ENCODE measurements around the gene MACROD2. TPM values are rescaled to one million over a fixed set of nuclear protein-coding genes. Genes with fewer than 3 reads are reported as not detected.

Gene MACROD2
- total RNA-seq, 1 donor from 2014 or later = 0.85 TPM

DNA sequence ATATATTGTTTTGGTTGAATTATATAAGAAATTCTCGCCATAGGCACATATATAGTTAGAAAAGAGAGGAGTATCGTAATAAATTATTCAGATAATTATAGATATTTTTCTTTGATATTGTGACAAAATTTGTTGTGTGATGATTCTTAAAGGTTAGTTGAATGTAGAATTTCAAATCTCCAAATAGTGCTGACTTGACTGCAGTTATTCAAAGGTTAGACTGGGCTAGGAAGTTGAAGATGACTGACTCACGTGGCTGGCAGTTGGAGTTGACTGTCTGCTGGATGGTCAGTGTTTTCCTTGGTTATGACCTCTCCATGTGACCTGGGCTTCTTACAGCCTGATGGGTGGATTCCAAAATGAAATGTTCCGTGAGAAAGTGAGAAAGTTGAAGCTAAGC, 286.8 kb downstream of the MACROD2 start:
- no peak for DNase-seq

DNA sequence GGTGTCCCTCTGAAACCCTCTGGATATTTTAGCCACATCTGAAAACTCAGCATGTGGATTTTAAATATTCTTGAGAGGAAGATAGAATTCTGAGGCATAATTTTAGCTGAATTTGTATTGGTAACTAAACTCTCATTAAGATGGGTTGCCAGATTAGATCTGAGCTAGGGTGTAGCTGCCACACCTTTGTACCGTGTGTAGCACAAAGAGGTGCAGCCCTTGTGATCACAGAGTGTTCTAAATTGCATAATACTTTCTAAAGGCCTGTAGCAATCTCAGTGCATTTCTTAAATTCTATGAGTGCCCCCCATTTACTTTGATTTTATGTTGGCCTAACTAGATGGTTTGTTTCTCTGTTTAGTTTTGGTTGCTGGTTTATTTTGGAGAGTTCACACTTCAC, 289.1 kb downstream of the MACROD2 start:
- no peak for DNase-seq

GRCh38 chr20:14288341-14289330, 293.3 kb downstream of the MACROD2 start:
- DNase-seq = no peak

DNA sequence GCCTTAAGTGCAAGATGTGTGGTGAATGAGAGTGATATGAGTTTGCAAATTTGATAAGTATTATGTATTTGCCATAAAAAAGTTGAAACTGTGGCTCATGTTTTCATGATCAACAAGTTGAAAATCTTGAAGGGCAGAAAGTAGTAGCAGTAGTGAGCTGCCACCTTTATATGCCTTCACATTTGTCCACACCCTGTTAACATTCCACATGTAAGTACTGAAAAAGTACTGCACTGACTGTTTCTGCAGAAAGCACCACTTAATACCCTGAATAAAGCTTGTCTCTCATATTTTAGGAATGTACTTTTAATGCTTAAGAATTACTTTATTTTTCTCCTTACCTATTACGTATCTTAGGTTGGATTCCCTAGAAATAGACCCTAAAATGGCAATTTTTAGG, 296.2 kb downstream of the MACROD2 start:
- DNase-seq = no peak

DNA sequence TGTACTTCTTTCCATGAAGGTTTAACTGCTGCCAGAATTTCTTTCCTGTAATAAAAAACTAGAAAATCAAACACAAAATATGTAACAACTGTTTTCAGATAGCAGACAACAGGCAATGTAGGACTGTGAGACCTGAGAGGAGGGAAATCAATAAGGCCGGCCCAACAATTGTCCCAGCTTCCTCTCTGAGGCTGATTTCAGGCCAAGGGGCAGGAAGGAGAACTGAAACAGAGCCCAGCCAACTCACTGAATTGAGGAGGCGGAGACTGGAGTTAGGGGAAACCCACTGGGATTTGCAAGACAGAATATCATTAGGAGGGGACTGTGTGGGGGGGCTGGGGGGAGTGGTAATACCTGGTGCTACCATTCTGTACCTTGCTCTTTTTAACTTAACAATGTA, 299.9 kb downstream of the MACROD2 start:
- DNase-seq = peak; percentile 17

DNA sequence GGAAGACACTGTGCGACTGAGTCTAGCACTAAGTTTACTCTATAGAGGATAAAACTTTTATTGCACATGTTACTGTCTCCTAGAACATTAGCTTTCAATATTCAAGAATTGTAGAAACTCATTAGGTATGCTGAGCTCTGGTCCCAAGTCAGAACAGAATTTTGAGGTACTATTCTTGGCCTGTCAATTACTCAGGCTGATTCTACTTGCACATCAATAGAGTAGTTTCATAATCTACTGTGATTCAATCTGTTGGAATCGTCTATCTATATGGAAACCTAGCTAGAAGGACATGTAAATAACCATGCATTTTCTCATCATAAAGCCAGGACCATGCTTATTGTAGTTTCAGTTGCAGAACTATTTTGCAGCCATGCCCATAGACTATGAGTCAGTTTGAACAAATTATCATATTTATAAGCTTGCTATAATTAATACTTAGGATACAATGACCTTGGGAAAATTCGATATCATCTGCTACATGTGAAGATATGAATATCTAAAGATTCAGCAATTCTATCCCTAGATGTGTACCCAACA, 300.5 kb downstream of the MACROD2 start:
- DNase-seq = no peak

GRCh38 chr20:14299831-14300230, 304.5 kb downstream of the MACROD2 start:
- no peak for DNase-seq

- DNase-seq = no peak
These were observed 307.8 kb downstream of the MACROD2 start for GRCh38 chr20:14303106-14303505.

- DNase-seq = no peak
These were observed 308.3 kb downstream of the MACROD2 start for GRCh38 chr20:14303651-14304050.

GRCh38 chr20:14304472-14304871, 309.2 kb downstream of the MACROD2 start:
- DNase-seq = no peak

DNA sequence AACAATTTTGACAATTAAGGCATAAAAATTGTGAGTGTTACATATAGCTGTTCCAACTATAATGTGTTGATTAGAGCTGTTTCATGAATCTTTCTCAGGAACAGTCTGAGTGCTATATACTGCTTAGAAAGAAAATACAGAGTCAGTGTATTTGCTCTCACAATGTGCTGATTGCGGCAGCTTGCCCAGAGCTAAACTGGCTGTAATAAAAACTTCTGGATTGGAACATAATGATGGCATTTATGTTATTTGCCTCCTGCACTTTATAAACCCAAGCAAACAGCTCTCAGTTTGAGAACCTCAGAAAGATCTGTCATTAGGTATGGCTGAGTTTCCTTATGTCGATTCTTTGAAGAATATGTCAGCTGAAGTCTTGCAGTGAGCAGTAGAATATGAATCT, 312.6 kb downstream of the MACROD2 start:
- no peak for DNase-seq

GRCh38 chr20:14310977-14311627, 315.8 kb downstream of the MACROD2 start:
- DNase-seq = no peak

GRCh38 chr20:14312001-14312400, 316.7 kb downstream of the MACROD2 start:
- no peak for DNase-seq

GRCh38 chr20:14313341-14314020, 318.2 kb downstream of the MACROD2 start:
- DNase-seq = no peak

GRCh38 chr20:14319704-14320103, 324.4 kb downstream of the MACROD2 start:
- DNase-seq = no peak

DNA sequence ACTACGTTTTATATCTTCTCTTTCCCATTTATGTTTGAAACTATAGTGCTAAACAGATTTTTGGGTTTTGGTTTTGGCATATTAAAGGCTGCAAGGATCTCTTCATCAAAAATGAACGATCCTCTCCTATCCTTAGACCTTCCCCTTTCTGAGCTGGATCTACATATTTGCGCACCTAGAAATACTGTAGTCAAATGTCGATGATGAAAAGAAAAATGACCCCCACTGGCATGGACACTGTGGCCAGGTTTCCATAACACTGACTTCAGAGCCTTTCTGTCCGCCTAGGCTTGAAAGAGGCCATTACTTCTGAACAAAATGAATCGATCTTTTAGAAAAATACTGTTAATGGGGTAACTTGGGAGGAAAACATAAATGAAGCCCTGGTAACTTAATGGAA, 336.3 kb downstream of the MACROD2 start:
- no peak for DNase-seq

- no peak for DNase-seq
These were observed 337.6 kb downstream of the MACROD2 start for GRCh38 chr20:14332866-14333265.

- DNase-seq = no peak
These were observed 338.4 kb downstream of the MACROD2 start for GRCh38 chr20:14333721-14334120.

GRCh38 chr20:14334306-14334930, 339.1 kb downstream of the MACROD2 start:
- DNase-seq = peak; percentile 57

DNA sequence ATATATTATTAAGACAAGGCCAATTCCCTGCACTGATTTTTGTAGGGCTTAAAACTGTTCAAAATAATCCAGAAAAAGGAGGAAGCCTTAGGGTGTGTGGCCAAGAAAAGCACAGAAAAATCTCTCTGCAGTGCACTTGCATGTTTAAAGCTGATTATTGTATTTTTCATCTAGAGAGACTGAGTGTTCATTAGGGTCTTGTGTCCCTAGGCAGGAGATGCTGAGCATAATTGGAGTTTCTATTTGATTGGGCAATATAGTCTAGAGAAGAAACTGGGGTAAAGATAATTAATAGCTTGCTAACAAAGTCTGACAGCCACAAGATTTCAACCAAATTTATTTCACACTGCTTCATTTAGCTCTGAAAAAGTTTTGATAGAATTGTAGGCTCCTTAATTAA, 339.7 kb downstream of the MACROD2 start:
- no peak for DNase-seq

DNA sequence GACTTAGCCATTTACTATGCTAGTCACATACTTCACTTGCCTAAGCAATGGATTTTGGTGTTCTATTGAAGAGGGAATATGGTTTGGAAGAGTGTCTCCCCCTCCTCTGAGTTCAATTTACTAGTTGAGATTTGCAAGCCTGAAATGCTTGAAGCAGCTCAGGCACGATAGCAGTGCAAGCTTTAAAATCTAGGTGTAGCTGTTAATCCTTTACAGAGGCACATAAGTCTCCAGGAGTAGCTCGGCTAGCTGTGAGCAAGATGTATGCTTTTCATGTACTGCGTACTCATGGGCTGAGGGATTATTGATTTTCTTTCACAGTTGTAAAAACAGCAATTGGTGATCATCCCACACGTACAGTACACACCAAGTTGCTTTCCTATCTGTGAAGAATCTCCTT, 341.4 kb downstream of the MACROD2 start:
- peak; percentile 11 for DNase-seq

DNA sequence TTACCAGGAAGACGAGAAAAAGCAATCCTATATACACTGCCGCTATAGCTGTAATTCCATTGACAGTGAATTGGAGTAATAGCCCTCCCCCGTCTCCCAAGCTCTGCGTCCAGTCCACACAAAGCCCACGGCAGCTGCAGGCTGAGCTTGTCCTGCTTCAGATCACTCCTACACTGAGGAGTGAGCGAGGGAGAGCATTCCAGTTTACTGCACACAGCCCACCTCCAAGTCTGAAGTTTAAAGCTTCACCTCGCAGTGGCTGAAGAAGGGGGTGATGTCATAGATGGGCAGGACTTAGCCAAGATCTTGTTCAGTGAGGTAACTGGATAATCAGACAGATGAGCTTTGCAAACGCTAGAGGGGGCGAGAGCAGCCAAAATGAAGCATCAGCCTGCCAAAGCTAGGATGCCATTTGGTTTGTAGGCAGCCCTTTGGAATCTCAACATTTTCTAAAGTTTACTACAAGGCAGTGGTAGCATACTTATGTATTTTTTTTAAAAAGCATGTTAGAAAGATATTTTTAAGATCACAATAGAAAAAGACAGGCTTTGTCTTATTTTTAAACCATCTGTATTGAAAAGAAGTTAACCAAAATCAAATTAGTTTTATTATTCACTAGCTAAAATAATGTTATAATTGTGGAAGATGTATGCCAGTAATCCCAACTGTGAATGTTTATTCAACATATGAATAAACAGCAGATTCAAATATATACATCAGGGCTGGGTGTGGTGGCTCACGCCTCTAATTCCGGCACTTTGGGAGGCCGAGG, 342.3 kb downstream of the MACROD2 start, which contains the start of gene FLRT3:
TSS of gene FLRT3 (minus strand) at position 213 of the 772 bp plus-strand sequence. CDS start 10,106 bp downstream, outside the sequence.
- DNase-seq = peak; percentile 94

Measured in dermis blood vessel endothelial cell (primary cell).